Thyroid gland (tissue), 4 donors: ENCODE data around the gene COIL. TPM values are rescaled to one million over a fixed set of nuclear protein-coding genes. Genes with fewer than 3 reads are reported as not detected.
"Not testable (repeated sequence)": the region's sequence is repeated elsewhere in the genome, so short reads cannot be mapped to it uniquely, and the experiment has no call there.

Experiments
- DNase-seq, 2 donors: peaks; one replicate each; pipeline ENCODE4 v3.0.0-alpha.2; 2019
- H3K27ac ChIP-seq, 3 donors: fragments of 200-600 bp; sonication (generic); 1 replicate in 2 of 3; 2 replicates in 1 of 3; pipeline ENCODE4 v1.5.1; 2016 to 2019; ENCODE audit warnings: mild to moderate bottlenecking in 1 of 3, moderate library complexity in 1 of 3
- H3K27me3 ChIP-seq: fragments of 200-600 bp; sonication (generic); one replicate; pipeline ENCODE4 v1.5.1; 2019
- H3K36me3 ChIP-seq, 2 donors: fragments of 200-600 bp; sonication (generic); one replicate each; pipeline ENCODE4 v1.5.1; 2016 to 2019
- H3K4me1 ChIP-seq, 2 donors: fragments of 200-600 bp; sonication (generic); one replicate each; pipeline ENCODE4 v1.5.1; 2017 to 2019
- H3K4me3 ChIP-seq, 3 donors: fragments of 200-600 bp; sonication (generic); replicated peaks in 1 of 3; 1 replicate in 2 of 3; 2 replicates in 1 of 3; pipeline ENCODE4 v1.5.1; 2016; ENCODE audit warnings: mild to moderate bottlenecking in 1 of 3
- H3K9me3 ChIP-seq: fragments of 200-600 bp; sonication (generic); one replicate; pipeline ENCODE4 v1.5.1; 2017
- POLR2A ChIP-seq, 2 donors: fragments of 450-650 bp; IDR thresholded peaks; one replicate each; pipeline ENCODE4 v1.6.1; 2017; ENCODE audit warnings: antibody characterized with exemption in 2 of 2, mild to moderate bottlenecking in 2 of 2, moderate library complexity in 1 of 2
- WGBS, 2 donors: methylation state at CpG; one replicate each; pipeline ENCODE4 v1.1.5; 2017; 5-methylcytosine and 5-hydroxymethylcytosine counted together
- intact Hi-C: fragments of 100-400 bp; cut with DNase I; formaldehyde crosslinking; loops from one replicate; pipeline ENCODE4 v1.15.1; 2023
- total RNA-seq, 4 donors: library from RNA; depleted of rRNA; stranded (reverse); fragments of >200 nt; gene quantifications; one replicate each; pipeline ENCODE4 v1.2.3, GENCODE V29; 2016
- TF ChIP-seq, protein P1 (sequence below), 6 experiments: fragments of 200-600 bp in 3 of 6; fragments of 450-650 bp in 3 of 6; sonication (generic) in 3 of 6; IDR thresholded peaks; one replicate each; pipeline ENCODE4 v1.5.1; 2016 to 2019; ENCODE audit warnings: antibody characterized with exemption in 6 of 6, mild to moderate bottlenecking in 2 of 6, inconsistent platforms in 1 of 6, moderate library complexity in 1 of 6

Gene COIL
- total RNA-seq, 4 donors from 2014 or later: 13.2 to 18.3 (median 17.5) TPM

DNA sequence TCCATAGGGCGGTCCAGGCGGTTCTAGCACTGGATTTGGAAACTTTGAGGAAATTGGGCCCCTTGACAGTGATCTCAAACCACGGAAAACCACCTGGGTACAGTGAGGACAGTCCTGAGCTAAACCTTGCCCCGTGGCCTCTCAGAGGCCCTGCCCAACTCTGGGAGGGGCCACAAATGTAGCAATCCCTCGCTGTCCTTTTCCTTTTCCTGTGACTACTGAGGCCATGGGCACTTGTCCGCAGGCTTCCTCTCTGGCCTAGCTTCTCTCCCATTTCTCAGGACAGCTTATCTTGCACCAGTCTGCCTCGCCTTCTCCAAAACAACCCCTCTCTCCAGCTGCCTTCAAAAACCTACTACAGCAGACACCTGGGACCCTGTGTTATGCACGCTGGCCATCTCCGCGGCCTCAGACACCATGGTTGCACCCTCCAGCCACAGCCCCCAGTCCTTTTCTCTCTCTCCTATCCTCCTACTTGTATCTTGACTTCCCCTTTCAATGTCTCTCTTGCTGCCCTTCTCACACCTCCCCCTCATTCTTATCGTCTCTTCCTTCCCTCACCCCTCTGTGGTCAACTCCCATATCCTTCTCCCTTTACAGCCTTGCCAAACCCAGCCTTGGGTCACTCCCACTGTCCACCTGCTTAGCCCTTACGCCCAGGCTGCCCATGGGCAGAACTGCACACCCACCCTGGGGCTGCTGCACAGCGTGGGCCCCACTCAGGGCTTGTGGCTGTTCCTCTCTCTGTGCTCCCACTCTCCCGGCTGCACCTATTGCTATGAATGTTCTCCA, 24.7 kb upstream of the COIL start:
- 93% methylated on average over 14 of the region's 14 CpGs for WGBS, 2 donors
- no peaks in the 10 kb centered on the region for H3K27me3 ChIP-seq
- no peaks in the 10 kb centered on the region for H3K4me1 ChIP-seq
- no peak overlapping the region for H3K4me3 ChIP-seq
- no peaks in the 10 kb centered on the region for H3K9me3 ChIP-seq
- no peak overlapping the region for H3K27ac ChIP-seq
- H3K36me3 ChIP-seq: peaks cover 26 to 55% of the 10 kb centered on the region in 2 donors
- TF ChIP-seq, protein P1, sequence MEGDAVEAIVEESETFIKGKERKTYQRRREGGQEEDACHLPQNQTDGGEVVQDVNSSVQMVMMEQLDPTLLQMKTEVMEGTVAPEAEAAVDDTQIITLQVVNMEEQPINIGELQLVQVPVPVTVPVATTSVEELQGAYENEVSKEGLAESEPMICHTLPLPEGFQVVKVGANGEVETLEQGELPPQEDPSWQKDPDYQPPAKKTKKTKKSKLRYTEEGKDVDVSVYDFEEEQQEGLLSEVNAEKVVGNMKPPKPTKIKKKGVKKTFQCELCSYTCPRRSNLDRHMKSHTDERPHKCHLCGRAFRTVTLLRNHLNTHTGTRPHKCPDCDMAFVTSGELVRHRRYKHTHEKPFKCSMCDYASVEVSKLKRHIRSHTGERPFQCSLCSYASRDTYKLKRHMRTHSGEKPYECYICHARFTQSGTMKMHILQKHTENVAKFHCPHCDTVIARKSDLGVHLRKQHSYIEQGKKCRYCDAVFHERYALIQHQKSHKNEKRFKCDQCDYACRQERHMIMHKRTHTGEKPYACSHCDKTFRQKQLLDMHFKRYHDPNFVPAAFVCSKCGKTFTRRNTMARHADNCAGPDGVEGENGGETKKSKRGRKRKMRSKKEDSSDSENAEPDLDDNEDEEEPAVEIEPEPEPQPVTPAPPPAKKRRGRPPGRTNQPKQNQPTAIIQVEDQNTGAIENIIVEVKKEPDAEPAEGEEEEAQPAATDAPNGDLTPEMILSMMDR (IDR thresholded peaks at IDR 0.05): no peak
- no peak for TF ChIP-seq POLR2A (IDR thresholded peaks at IDR 0.05)
- no peak for DNase-seq
- intact Hi-C loops: no loop called here

- intact Hi-C loops: no loop called here
- 91 to 92% methylated on average over 3 of the region's 3 CpGs for WGBS, 2 donors
- Histone ChIP-seq H3K4me1 (peaks cover 7 to 9% of the 10 kb centered on the region in 2 donors), H3K27ac (no peak overlapping the region), H3K36me3 (peaks cover 18 to 51% of the 10 kb centered on the region in 2 donors), H3K4me3 (no peak overlapping the region), H3K27me3 (no peaks in the 10 kb centered on the region), H3K9me3 (no peaks in the 10 kb centered on the region)
- DNase-seq: no peak
- TF ChIP-seq, protein P1 (IDR thresholded peaks at IDR 0.05): no peak
- no peak for TF ChIP-seq POLR2A (IDR thresholded peaks at IDR 0.05)
Measured at GRCh38 chr17:56983366-56983765, 22.5 kb upstream of the COIL start.

DNA sequence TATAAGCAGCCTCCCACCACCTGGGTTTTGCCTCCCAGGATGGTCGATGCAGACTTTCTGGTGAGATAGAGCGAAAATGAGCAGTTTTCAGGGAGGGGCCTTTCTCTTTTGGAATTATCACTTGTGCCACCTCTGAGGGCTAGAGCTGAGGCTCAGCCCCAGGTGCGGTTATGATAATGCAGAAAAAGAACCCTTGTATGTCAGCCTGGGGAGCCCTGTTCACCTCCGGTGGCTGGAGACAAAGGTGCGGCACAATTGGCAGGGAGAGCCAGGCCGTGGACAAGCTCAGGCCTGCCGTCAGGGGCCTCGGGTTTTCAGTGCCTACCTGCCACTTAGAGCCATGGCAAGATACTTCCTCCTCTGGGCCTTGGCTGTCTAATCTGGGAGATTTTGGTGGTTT, 21.5 kb upstream of the COIL start:
- no peak for DNase-seq
- TF ChIP-seq, protein P1 (IDR thresholded peaks at IDR 0.05): no peak
- TF ChIP-seq POLR2A (IDR thresholded peaks at IDR 0.05): no peak
- 96 to 99% methylated on average over 8 of the region's 8 CpGs for WGBS, 2 donors
- Histone ChIP-seq H3K4me1 (peaks cover 9 to 10% of the 10 kb centered on the region in 2 donors), H3K4me3 (no peak overlapping the region), H3K36me3 (peaks cover 18 to 44% of the 10 kb centered on the region in 2 donors), H3K9me3 (no peaks in the 10 kb centered on the region), H3K27ac (no peak overlapping the region), H3K27me3 (no peaks in the 10 kb centered on the region)
- intact Hi-C loops: no loop called here

DNA sequence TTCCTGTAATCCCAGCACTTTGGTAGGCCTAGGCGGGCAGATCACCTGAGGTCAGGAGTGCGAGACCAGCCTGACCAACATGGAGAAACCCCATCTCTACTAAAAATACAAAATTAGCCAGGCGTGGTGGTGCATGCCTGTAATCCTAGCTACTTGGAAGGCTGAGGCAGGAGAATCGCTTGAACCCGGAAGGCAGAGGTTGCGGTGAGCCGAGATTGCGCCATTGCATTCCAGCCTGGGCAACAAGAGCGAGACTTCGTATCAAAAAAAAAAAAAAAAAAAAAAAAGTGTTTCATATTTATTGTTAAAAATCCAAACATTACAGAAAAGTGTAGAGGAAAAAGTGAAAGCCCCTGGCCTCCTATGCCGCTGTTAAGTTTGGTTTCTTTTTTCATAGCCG, 19.7 kb upstream of the COIL start:
- H3K27me3 ChIP-seq, H3K9me3 ChIP-seq, intact Hi-C loops, H3K27ac ChIP-seq, H3K4me3 ChIP-seq, DNase-seq: not testable (repeated sequence)
- Histone ChIP-seq H3K36me3 (peaks cover 3 to 27% of the 10 kb centered on the region in 2 donors), H3K4me1 (peaks cover 19 to 27% of the 10 kb centered on the region in 2 donors)
- 94 to 97% methylated on average over 12 of the region's 12 CpGs for WGBS, 2 donors

DNA sequence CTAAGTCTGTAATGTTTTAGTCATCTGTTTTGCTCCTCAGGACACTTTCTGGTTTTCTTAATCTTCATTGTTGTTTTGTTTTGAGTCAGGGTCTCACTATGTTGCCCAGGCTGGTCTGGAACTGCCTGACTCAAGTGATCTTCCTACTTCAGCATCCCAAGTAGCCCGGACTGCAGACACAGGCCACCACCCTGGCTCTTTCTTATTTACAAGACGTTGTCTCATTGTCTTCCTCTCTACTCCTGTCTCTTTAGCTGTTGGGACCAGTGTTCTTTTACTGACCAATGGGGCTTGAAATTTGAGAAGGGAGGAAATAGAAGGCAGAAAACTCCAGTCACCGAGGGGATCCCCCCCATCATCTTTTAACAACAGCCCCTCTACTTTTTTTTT, 18.2 kb upstream of the COIL start:
- no peak for DNase-seq
- peak overlapping the region; percentile 10 to 53 (median 37) for H3K27ac ChIP-seq
- WGBS, 2 donors: 33 to 52% methylated on average over 3 of the region's 3 CpGs
- no peak for TF ChIP-seq POLR2A (IDR thresholded peaks at IDR 0.05)
- TF ChIP-seq, protein P1 (IDR thresholded peaks at IDR 0.05): no peak
- peaks cover 33 to 42% of the 10 kb centered on the region in 2 donors for H3K4me1 ChIP-seq
- H3K36me3 ChIP-seq: peaks cover 0 to 20% of the 10 kb centered on the region in 2 donors
- H3K27me3 ChIP-seq: no peaks in the 10 kb centered on the region
- peak overlapping the region in 1 of 3 donors; percentile 39 for H3K4me3 ChIP-seq
- intact Hi-C loops: no loop called here
- no peaks in the 10 kb centered on the region for H3K9me3 ChIP-seq
